SK-N-MC (cell line): ENCODE results near the gene LRRC71.

ENCODE experiments used
- EZH2 ChIP-seq: fragments of 200-600 bp; sonication (generic); IDR thresholded peaks from one replicate; pipeline ENCODE4 v1.6.1; 2017; ENCODE audit warnings: antibody characterized with exemption
- FOXP2 ChIP-seq: optimal IDR thresholded peaks from 2 replicates; pipeline ENCODE3; 2011; ENCODE audit warnings: mild to moderate bottlenecking, moderate library complexity; ENCODE audit not compliant: insufficient read depth; ENCODE audit errors: extremely low read length, control extremely low read depth

DNA sequence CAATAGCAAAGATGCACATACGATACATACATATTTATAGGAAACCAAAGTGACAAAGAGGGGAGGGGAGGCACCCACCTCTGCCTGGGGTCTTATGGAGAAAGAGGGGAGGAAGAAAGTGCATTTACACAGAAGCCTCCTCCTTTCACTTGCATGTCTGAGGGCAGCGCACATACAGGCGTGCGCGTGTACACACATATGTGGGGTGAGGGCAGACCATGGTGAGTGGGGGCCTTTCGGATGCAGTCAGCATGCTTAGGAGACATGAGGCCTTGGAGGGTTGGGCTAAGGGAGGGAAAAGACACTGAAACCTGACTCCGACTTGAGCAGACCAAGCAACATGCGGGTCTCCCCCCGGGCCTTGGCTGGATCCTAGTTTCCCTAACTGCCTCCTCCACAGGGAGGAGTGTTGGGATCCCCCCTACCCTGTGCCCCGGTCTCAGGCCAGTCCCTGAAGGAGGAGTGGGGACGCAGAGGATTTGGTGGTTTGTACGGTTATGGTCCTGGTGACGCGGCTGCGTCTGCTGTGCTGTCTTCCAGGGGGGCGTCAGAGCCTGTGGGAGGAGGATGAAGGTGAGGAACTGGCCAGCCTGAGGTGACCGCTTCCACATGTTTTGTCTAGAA, 15.2 kb downstream of the LRRC71 start:
- TF ChIP-seq FOXP2: no peak
- TF ChIP-seq EZH2: no peak
